ENCODE results near the gene TMEM161B.
"Not testable (repeated sequence)": the region's sequence is repeated elsewhere in the genome, so short reads cannot be mapped to it uniquely, and the experiment has no call there.

Gene TMEM161B

GRCh38 chr5:88262116-88262515, 6.5 kb downstream of the TMEM161B start:
- H3K4me3 Mint-ChIP-seq: no peak overlapping the region
- no peaks in the 10 kb centered on the region for H3K27me3 Mint-ChIP-seq
- no peak for ATAC-seq
- H3K4me1 Mint-ChIP-seq: peaks cover 51% of the 10 kb centered on the region
- peaks cover 63% of the 10 kb centered on the region for H3K36me3 Mint-ChIP-seq
- no peak overlapping the region for H3K27ac Mint-ChIP-seq
- no peaks in the 10 kb centered on the region for H3K9me3 Mint-ChIP-seq

DNA sequence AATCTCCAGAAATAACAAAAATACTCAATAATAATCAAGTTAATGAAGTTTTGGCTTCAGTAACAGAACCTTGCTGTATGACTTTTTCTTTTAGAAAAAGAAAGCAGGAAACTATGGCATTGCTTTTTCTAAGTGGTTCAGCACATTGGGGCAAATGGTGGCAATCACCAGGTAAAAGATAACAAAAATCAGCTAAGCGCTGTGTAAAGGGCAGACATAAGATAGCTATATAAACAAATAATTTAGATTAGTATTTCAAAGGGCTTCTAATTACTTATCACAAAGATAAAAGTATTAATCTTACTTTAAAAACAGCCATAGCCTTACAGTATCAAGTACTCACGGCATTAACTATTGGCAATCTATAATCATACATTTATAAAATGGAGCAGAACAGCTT, 10.0 kb downstream of the TMEM161B start:
- ATAC-seq: no peak
- H3K4me3 Mint-ChIP-seq: no peak overlapping the region
- H3K36me3 Mint-ChIP-seq: peaks cover 48% of the 10 kb centered on the region

DNA sequence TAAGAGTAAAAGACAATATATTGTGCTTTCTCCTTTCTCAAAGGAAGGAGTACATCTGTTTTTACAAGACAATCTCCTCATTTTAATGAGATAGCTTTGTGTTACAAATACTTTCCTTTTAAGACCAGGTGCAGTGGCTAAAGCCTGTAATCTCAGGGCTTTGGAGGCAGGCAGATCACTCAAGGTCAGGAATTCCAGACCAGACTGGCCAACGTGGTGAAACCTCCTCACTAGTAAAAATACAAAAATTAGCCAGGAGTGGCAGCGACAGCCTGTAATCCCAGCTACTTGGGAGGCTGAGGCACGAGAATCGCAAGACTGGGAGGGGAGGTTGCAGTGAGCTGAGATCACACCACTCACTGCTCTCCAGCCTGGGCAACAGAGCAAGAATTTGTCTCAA, 11.8 kb downstream of the TMEM161B start:
- Mint-ChIP-seq H3K27ac (no peak overlapping the region), H3K36me3 (peaks cover 46% of the 10 kb centered on the region), H3K27me3 (no peaks in the 10 kb centered on the region), H3K4me3 (no peak overlapping the region), H3K4me1 (peaks cover 42% of the 10 kb centered on the region), H3K9me3 (no peaks in the 10 kb centered on the region)
- ATAC-seq: no peak

More for the DNA sequence above, 10.0 kb downstream of the TMEM161B start:
- H3K27ac Mint-ChIP-seq: no peak overlapping the region
- no peaks in the 10 kb centered on the region for H3K9me3 Mint-ChIP-seq
- H3K4me1 Mint-ChIP-seq: peaks cover 49% of the 10 kb centered on the region
- no peaks in the 10 kb centered on the region for H3K27me3 Mint-ChIP-seq

DNA sequence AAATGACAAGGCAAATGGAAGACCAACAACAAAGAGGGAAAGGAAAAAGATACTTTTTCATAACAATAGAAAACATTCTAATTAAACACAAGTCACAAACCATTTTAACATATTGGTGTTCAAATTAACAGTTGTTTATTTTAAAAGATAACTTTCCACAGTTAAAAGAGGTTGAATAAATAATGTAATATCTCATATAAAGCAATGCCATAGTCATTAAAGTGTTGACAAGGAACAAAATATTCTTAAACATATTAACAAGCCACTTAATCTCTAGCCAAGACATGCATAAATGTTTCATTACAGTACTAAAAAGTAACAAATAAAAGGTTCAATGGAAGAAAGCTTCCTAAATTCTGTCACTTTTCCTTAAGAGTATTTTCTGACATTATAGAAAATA, 12.6 kb downstream of the TMEM161B start:
- Mint-ChIP-seq H3K27ac (no peak overlapping the region), H3K9me3 (no peaks in the 10 kb centered on the region), H3K36me3 (peaks cover 40% of the 10 kb centered on the region), H3K27me3 (no peaks in the 10 kb centered on the region), H3K4me3 (no peak overlapping the region), H3K4me1 (peaks cover 37% of the 10 kb centered on the region)
- ATAC-seq: no peak

- Mint-ChIP-seq H3K9me3 (no peaks in the 10 kb centered on the region), H3K4me1 (peaks cover 44% of the 10 kb centered on the region), H3K27me3 (no peaks in the 10 kb centered on the region), H3K36me3 (peaks cover 48% of the 10 kb centered on the region), H3K27ac (peak overlapping the region; percentile 28), H3K4me3 (no peak overlapping the region)
- ATAC-seq: no peak
These were observed 14.3 kb downstream of the TMEM161B start for GRCh38 chr5:88254320-88254719.

DNA sequence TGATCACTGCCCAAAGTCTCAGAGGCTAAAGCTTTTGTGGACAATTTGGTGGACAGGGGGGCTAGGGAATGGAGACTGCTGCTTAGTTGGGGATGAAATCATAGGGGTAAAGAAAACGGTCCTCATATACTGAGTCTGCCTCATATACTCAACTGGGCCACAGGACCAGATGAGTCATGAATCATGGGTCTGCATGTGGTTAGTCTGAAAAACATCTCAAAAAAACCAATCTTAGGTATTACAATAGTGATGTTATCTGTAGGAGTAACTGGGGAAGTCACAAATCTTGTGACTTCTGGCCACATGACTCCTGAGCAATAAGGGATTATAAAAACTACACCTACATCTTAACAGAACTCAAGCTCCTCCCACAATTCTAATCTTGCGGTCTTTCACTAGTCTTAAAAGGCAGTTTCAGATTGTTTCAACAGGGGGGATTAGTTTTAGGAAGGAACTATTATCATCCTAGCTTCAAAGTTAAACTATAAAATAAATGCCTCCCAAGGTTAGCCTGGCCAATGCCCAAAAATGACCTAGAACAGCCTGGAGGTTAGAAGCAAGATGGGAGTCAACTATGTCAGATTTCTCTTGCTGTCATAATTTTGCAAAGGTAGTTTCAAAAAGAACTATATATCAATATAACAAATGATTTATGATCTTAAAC, 17.5 kb downstream of the TMEM161B start:
- Mint-ChIP-seq H3K4me1 (peaks cover 59% of the 10 kb centered on the region), H3K27me3 (no peaks in the 10 kb centered on the region), H3K9me3 (no peaks in the 10 kb centered on the region), H3K36me3 (peaks cover 42% of the 10 kb centered on the region), H3K27ac (peak overlapping the region; percentile 73), H3K4me3 (no peak overlapping the region)
- ATAC-seq: peak; percentile 87

DNA sequence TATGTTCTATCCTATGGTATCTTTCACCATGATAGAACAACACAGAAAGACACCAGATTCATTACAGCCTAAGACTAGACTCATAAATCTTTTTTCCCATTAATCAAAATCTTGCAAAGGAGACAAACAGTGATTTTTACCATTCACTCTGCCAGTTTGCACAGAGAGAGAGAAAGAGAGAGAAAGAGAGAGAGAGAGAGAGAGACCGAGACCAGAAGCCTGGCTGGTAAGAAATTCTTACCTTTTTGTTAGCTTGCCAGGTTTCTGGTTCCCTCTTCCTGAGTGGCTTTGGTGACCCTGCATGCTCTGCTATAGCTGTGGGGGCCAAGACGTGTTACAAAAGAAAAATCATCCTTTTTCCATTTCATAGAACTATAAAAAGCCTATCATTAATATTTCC, 18.6 kb downstream of the TMEM161B start:
- Mint-ChIP-seq H3K9me3 (no peaks in the 10 kb centered on the region), H3K36me3 (peaks cover 43% of the 10 kb centered on the region), H3K27ac (peak overlapping the region; percentile 73), H3K4me3 (no peak overlapping the region), H3K4me1 (peaks cover 59% of the 10 kb centered on the region), H3K27me3 (no peaks in the 10 kb centered on the region)
- no peak for ATAC-seq

GRCh38 chr5:88248743-88249540, 19.7 kb downstream of the TMEM161B start:
- Mint-ChIP-seq H3K4me1 (peaks cover 63% of the 10 kb centered on the region), H3K4me3 (no peak overlapping the region), H3K27me3 (no peaks in the 10 kb centered on the region), H3K9me3 (no peaks in the 10 kb centered on the region), H3K36me3 (peaks cover 41% of the 10 kb centered on the region), H3K27ac (peak overlapping the region; percentile 73)
- peak; percentile 58 for ATAC-seq

DNA sequence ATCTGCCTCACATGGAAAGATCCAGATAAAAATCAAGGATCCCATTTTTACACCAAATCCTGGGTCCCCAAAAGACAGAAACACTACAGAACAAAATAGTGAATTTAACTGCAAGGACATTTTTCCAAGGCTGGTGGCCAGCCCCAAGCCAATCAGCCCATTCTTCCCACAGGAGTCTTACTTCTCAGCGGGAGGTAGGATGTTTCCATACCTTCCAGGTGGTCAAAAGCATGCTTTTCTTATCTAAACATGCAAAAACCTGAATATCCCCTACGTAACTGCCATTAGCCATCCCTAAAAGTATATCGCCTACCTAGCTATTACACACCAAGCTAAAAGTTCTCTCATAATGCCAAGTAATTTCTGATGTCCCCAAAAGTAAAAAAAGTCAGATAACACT, 20.6 kb downstream of the TMEM161B start:
- peaks cover 60% of the 10 kb centered on the region for H3K4me1 Mint-ChIP-seq
- peak overlapping the region; percentile 73 for H3K27ac Mint-ChIP-seq
- no peak for ATAC-seq
- no peak overlapping the region for H3K4me3 Mint-ChIP-seq
- no peaks in the 10 kb centered on the region for H3K27me3 Mint-ChIP-seq
- no peaks in the 10 kb centered on the region for H3K9me3 Mint-ChIP-seq
- peaks cover 35% of the 10 kb centered on the region for H3K36me3 Mint-ChIP-seq

DNA sequence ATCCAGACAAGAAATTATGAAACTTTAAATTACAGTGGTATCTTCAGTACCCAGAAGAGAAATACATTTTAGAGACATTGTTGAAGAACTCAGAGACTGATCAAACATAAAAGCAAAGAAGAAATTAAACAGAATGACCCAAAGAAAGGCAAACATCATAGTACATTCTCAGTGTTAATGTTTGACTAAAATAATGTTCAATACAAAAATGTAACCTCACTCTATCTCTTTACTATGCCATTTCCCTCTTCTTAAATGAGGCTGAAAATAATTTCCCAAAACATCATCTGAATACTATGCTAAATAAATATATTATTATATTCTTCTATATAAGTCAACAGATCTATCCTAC, 22.8 kb downstream of the TMEM161B start:
- no peak for ATAC-seq
- peaks cover 30% of the 10 kb centered on the region for H3K36me3 Mint-ChIP-seq
- H3K4me1 Mint-ChIP-seq: peaks cover 65% of the 10 kb centered on the region
- H3K4me3 Mint-ChIP-seq: no peak overlapping the region
- no peaks in the 10 kb centered on the region for H3K27me3 Mint-ChIP-seq
- H3K27ac Mint-ChIP-seq: no peak overlapping the region
- H3K9me3 Mint-ChIP-seq: no peaks in the 10 kb centered on the region

GRCh38 chr5:88245241-88245892, 23.3 kb downstream of the TMEM161B start:
- H3K4me3 Mint-ChIP-seq: no peak overlapping the region
- no peak for ATAC-seq

DNA sequence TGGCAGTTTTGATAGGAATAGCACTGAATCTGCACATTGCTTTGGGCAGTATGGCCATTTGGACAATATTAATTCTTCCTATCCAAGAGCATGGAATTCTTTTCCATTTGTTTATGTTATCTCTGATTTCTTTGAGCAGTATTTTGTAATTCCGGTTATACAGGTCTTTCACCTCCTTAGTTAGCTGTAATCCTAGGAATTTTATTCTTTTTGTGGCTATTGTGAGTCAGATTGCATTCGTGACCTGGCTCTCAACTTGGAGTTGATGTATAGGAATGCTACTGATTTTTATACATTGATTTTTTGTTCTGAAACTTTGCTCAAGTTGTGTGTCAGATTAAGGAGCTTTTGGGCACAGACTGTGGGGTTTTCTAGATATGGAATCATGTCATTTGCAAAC, 24.0 kb downstream of the TMEM161B start:
- Mint-ChIP-seq H3K4me1 (peaks cover 53% of the 10 kb centered on the region), H3K4me3 (no peak overlapping the region), H3K27ac (no peak overlapping the region), H3K27me3 (no peaks in the 10 kb centered on the region), H3K36me3 (peaks cover 18% of the 10 kb centered on the region), H3K9me3 (no peaks in the 10 kb centered on the region)
- no peak for ATAC-seq

More at GRCh38 chr5:88245241-88245892, 23.3 kb downstream of the TMEM161B start:
- Mint-ChIP-seq H3K27me3 (no peaks in the 10 kb centered on the region), H3K27ac (no peak overlapping the region), H3K36me3 (peaks cover 25% of the 10 kb centered on the region), H3K9me3 (no peaks in the 10 kb centered on the region), H3K4me1 (peaks cover 60% of the 10 kb centered on the region)

- H3K27ac Mint-ChIP-seq, H3K9me3 Mint-ChIP-seq, ATAC-seq, H3K27me3 Mint-ChIP-seq, H3K4me3 Mint-ChIP-seq: not testable (repeated sequence)
- peaks cover 41% of the 10 kb centered on the region for H3K4me1 Mint-ChIP-seq
- H3K36me3 Mint-ChIP-seq: peaks cover 16% of the 10 kb centered on the region
These were observed 25.2 kb downstream of the TMEM161B start for GRCh38 chr5:88243493-88243892.

- Mint-ChIP-seq H3K9me3 (no peaks in the 10 kb centered on the region), H3K27me3 (no peaks in the 10 kb centered on the region), H3K27ac (no peak overlapping the region), H3K4me3 (no peak overlapping the region), H3K36me3 (peaks cover 32% of the 10 kb centered on the region), H3K4me1 (peaks cover 12% of the 10 kb centered on the region)
- ATAC-seq: no peak
These were observed 29.9 kb downstream of the TMEM161B start for GRCh38 chr5:88238732-88239131.

DNA sequence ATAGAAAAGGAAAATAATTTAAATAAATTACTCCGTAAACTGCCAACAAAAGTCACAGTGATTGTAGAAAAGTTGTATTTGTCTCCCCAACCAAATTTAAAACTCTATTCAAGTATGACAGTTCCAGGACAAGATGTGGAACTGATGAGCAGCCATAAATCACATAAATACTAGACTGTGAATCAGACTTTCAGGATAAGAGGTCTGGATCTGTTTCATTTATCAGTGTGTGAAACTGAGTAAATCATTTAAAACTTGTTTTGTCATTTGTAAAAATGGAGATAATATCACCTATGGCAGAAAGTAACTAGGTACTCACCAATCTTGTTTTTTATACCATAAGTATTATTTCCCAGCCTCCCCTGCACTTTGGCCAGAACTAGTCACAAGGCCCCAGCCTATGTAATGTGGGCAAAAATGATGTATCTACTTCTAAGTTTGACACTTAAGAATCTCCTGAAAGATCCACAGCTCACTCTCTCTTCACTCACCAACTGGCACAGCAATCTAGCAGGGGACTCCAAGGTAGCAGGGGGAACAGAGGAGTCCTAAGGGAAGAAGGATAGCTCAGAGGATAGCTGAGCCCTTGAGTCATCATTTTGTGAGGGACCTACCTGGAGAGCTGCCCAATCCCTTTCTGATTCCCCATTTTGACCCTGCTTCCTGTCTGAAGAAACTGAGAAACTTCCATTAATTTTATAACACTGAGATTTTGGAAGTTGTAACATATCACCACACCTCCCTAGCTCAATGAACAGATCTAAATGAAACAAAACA, 31.6 kb downstream of the TMEM161B start:
- H3K4me3 Mint-ChIP-seq: no peak overlapping the region
- peaks cover 43% of the 10 kb centered on the region for H3K36me3 Mint-ChIP-seq
- H3K9me3 Mint-ChIP-seq: no peaks in the 10 kb centered on the region
- no peaks in the 10 kb centered on the region for H3K27me3 Mint-ChIP-seq
- no peak for ATAC-seq
- H3K27ac Mint-ChIP-seq: no peak overlapping the region
- H3K4me1 Mint-ChIP-seq: peaks cover 8% of the 10 kb centered on the region

Measured in stimulated activated memory B cell treated with anti-CD40 and anti-IgM and Interleukin-4, amounts not matched to agents 10 μg/mL and 1 μg/mL and 100 μg/mL, for 72 hours (primary cell).